ENCODE results near the gene TXNL4B. TPM values are rescaled to one million over a fixed set of nuclear protein-coding genes. Genes with fewer than 3 reads are reported as not detected.
A peak's percentile ranks its signal among the peaks of the same experiment; 100 is the strongest.

TXNL4B gene
- total RNA-seq, 1 experiment from 2014 or later = 7.7 TPM

GRCh38 chr16:72092832-72093447 lies 480 bp downstream of the TXNL4B start:
- peaks cover 15% of the 10 kb centered on the region for H3K4me1 ChIP-seq (ENCODE audit: control insufficient read depth, insufficient read depth, low read length)
- intact Hi-C loops (cut with micrococcal nuclease; ENCODE audit: unreplicated experiment) = no loop called here

GRCh38 chr16:72091217-72091616 lies 2.2 kb downstream of the TXNL4B start:
- TF ChIP-seq POLR2AphosphoS5 (IDR thresholded peaks at IDR 0.05; ENCODE audit: low read depth, low read length) = no peak
- TF ChIP-seq SIN3A (IDR thresholded peaks at IDR 0.05; ENCODE audit: borderline replicate concordance, insufficient read depth, low read depth, low read length) = no peak
- TF ChIP-seq REST (IDR thresholded peaks at IDR 0.05; ENCODE audit: insufficient read depth in 1 of 2, low read depth in 2 of 2, low read length in 1 of 2) = no peak
- no peak for TF ChIP-seq TCF7L2 (IDR thresholded peaks at IDR 0.05; ENCODE audit: low read depth, low read length)
- TF ChIP-seq CTCF (IDR thresholded peaks at IDR 0.05) = no peak
- Histone ChIP-seq H3K4me1 (ENCODE audit: control insufficient read depth, insufficient read depth, low read length) (peaks cover 15% of the 10 kb centered on the region), H3K36me3 (ENCODE audit: control insufficient read depth, insufficient read depth, low read length) (peaks cover 17% of the 10 kb centered on the region), H3K27ac (ENCODE audit: low read length) (no peak overlapping the region), H3K27me3 (ENCODE audit: control insufficient read depth, insufficient read depth, low read length) (no peaks in the 10 kb centered on the region), H3K9me3 (ENCODE audit: control insufficient read depth, insufficient read depth, low read depth, low read length) (no peaks in the 10 kb centered on the region), H3K4me3 (ENCODE audit: low read depth in 2 of 2, low read length in 2 of 2) (no peak overlapping the region)
- no TSS peak for BruUV-seq (replicated peaks)
- in situ Hi-C loops (cut with HindIII; ENCODE audit: low pct_unique_long_range_greater_than_20kb, low sequenced_read_pairs) (no loop called here), intact Hi-C loops (cut with micrococcal nuclease; ENCODE audit: unreplicated experiment) (no loop called here)
- ATAC-seq (no peak), DNase-seq (ENCODE audit: low read depth, low spot score) (no peak)
- ChIA-PET POLR2A (no interaction called here), CTCF (no interaction called here)

More at GRCh38 chr16:72092832-72093447, 480 bp downstream of the TXNL4B start:
- ATAC-seq (peak; percentile 62), DNase-seq (ENCODE audit: low read depth, low spot score) (no peak)
- no TSS peak for BruUV-seq (replicated peaks)
- in situ Hi-C loops (cut with HindIII; ENCODE audit: low pct_unique_long_range_greater_than_20kb, low sequenced_read_pairs) = no loop called here
- H3K27ac ChIP-seq (ENCODE audit: low read length) = peak overlapping the region; percentile 84
- no peaks in the 10 kb centered on the region for H3K27me3 ChIP-seq (ENCODE audit: control insufficient read depth, insufficient read depth, low read length)
- POLR2A ChIA-PET = no interaction called here
- H3K36me3 ChIP-seq (ENCODE audit: control insufficient read depth, insufficient read depth, low read length) = peaks cover 13% of the 10 kb centered on the region
- H3K4me3 ChIP-seq (ENCODE audit: low read depth in 2 of 2, low read length in 2 of 2) = peak overlapping the region; percentile 83 to 99
- CTCF ChIA-PET = no interaction called here
- no peaks in the 10 kb centered on the region for H3K9me3 ChIP-seq (ENCODE audit: control insufficient read depth, insufficient read depth, low read depth, low read length)
- TF ChIP-seq REST (IDR thresholded peaks at IDR 0.05; ENCODE audit: insufficient read depth in 1 of 2, low read depth in 2 of 2, low read length in 1 of 2) (no peak), SIN3A (IDR thresholded peaks at IDR 0.05; ENCODE audit: borderline replicate concordance, insufficient read depth, low read depth, low read length) (0 out of 2 replicates have a peak, but pooled peaks have one; percentile 12)

Measured in Panc1 (cell line).